DND-41 (cell line): ENCODE results near the gene P3H4.

Source experiments
- ATAC-seq: fragments of 200-7000 bp; cut with Tn5 transposase; 3 replicates; pipeline ENCODE4 v1.9.1; 2021; ENCODE audit warnings: low read depth; ENCODE audit not compliant: insufficient read depth
- DNase-seq: peaks from one replicate; pipeline ENCODE4 v3.0.0-alpha.2; 2020
- H2AFZ ChIP-seq: 2 replicates; pipeline ENCODE4 v1.6.0; 2012; ENCODE audit warnings: low read depth, low read length
- H3K27ac ChIP-seq: 2 replicates; pipeline ENCODE4 v1.5.1; 2012; ENCODE audit warnings: low read length, inconsistent platforms
- H3K27me3 ChIP-seq: fragments of 200-600 bp; sonication (generic); 2 replicates; pipeline ENCODE4 v1.6.0; 2012; ENCODE audit warnings: low read length, mild to moderate bottlenecking, inconsistent platforms; ENCODE audit not compliant: insufficient read depth, poor library complexity
- H3K36me3 ChIP-seq: 2 replicates; pipeline ENCODE4 v1.5.1; 2012; ENCODE audit warnings: low read length, inconsistent platforms; ENCODE audit not compliant: insufficient read depth
- H3K4me1 ChIP-seq: 2 replicates; pipeline ENCODE4 v1.5.1; 2012; ENCODE audit warnings: mild to moderate bottlenecking, low read length; ENCODE audit not compliant: insufficient read depth
- H3K4me2 ChIP-seq: 2 replicates; pipeline ENCODE4 v1.6.0; 2012; ENCODE audit warnings: mild to moderate bottlenecking, moderate library complexity, low read length, inconsistent platforms; ENCODE audit not compliant: insufficient read depth
- H3K4me3 ChIP-seq, 2 experiments: fragments of 200-600 bp in 1 of 2; shearing (Covaris generic) in 1 of 2; 2 replicates each; pipeline ENCODE4 v1.5.1; 2012 to 2016; ENCODE audit warnings: inconsistent platforms in 2 of 2, low read length in 2 of 2, mild to moderate bottlenecking in 2 of 2, low read depth in 1 of 2, moderate library complexity in 1 of 2
- H3K79me2 ChIP-seq: 2 replicates; pipeline ENCODE4 v1.6.0; 2012; ENCODE audit warnings: low read length, inconsistent platforms; ENCODE audit not compliant: insufficient read depth
- H3K9ac ChIP-seq: 2 replicates; pipeline ENCODE4 v1.6.0; 2012; ENCODE audit warnings: low read depth, mild to moderate bottlenecking, inconsistent platforms, low read length, moderate library complexity
- H3K9me3 ChIP-seq: 2 replicates; pipeline ENCODE4 v1.5.1; 2012; ENCODE audit warnings: low read length, moderate library complexity, mild to moderate bottlenecking, inconsistent platforms; ENCODE audit not compliant: insufficient read depth, severe bottlenecking
- H4K20me1 ChIP-seq: 2 replicates; pipeline ENCODE4 v1.6.0; 2012; ENCODE audit warnings: low read length; ENCODE audit not compliant: insufficient read depth
- CTCF ChIP-seq: IDR thresholded peaks from 2 replicates; pipeline ENCODE4 v1.5.1; 2012; ENCODE audit warnings: borderline replicate concordance, low read length, moderate library complexity, mild to moderate bottlenecking; ENCODE audit not compliant: poor library complexity, severe bottlenecking; ENCODE audit errors: extremely low read depth
- EZH2 ChIP-seq: IDR thresholded peaks from 3 replicates; pipeline ENCODE4 v1.6.1; 2012; ENCODE audit warnings: borderline replicate concordance, low read depth, mild to moderate bottlenecking, moderate library complexity, low read length, inconsistent platforms; ENCODE audit not compliant: severe bottlenecking

The P3H4 gene

DNA sequence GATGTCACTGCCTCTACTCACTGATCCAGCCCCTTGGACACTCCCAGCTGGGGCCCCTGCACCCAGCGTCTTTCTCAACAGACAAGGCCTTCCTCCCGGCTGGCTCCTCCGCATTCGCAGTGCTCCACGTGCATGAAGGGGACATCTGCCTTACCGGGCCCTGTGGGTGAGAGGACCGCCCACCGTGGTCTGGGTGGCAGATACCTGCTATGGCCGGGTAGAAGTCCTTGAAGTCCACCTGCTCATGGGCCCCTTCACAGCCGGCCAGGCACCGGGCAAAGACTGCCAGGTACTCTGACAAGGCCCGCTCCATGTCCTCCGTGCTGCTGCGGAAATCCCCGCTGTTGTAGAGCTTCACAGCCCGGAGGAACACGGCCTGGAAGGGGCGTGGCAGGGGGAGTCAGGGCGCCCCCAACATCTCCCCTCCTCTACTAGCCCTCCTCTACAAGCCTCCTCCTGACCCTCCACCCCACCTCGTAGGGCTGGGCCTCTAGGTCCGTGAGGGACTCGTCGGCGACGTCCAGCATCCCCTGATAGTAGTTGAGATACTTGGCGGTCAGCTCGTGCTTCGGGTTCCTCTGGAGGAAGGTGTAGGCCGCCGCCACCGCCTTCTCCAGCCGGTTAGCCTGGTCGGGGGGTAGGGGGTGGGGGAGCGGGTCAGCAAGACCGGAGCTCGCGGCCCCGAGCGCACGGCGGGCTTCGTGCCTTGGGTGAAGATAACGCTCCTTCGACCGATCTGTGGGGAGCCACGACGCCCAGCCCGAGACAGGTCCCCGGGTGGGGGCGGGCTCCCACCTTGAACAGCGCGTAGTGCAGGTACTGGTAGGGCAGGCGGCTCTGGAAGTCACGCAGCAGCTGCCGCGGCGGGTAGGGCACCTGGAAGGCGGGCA, 845 bp downstream of the P3H4 start:
- Histone ChIP-seq H3K4me1 (peaks cover 18% of the 10 kb centered on the region), H4K20me1 (no peaks in the 10 kb centered on the region), H3K27ac (no peak overlapping the region), H3K79me2 (no peaks in the 10 kb centered on the region), H3K9me3 (no peaks in the 10 kb centered on the region), H3K4me2 (peak overlapping the region; percentile 82), H3K27me3 (peaks cover 21% of the 10 kb centered on the region), H2AFZ (peak overlapping the region; percentile 70), H3K36me3 (no peaks in the 10 kb centered on the region), H3K9ac (peak overlapping the region; percentile 58), H3K4me3 (peak overlapping the region; percentile 9 to 67; a peak in 3 of 4 replicates)
- no peak for TF ChIP-seq CTCF
- ATAC-seq (0 out of 3 replicates have a peak, but pooled peaks have one; percentile 2), DNase-seq (no peak)

GRCh38 chr17:41806685-41807445, 4.9 kb downstream of the P3H4 start:
- Histone ChIP-seq H4K20me1 (no peaks in the 10 kb centered on the region), H2AFZ (no peak overlapping the region), H3K4me1 (peaks cover 13% of the 10 kb centered on the region), H3K4me2 (no peak overlapping the region), H3K27me3 (peaks cover 7% of the 10 kb centered on the region), H3K9ac (no peak overlapping the region), H3K36me3 (no peaks in the 10 kb centered on the region), H3K79me2 (no peaks in the 10 kb centered on the region), H3K27ac (no peak overlapping the region), H3K9me3 (no peaks in the 10 kb centered on the region), H3K4me3 (no peak overlapping the region)
- no peak for ATAC-seq
- DNase-seq, result no peak
- no peak for TF ChIP-seq CTCF
- no peak for TF ChIP-seq EZH2

GRCh38 chr17:41803049-41804020, 8.4 kb downstream of the P3H4 start:
- Histone ChIP-seq H3K4me3 (no peak overlapping the region), H3K27ac (no peak overlapping the region), H3K36me3 (no peaks in the 10 kb centered on the region), H3K4me2 (no peak overlapping the region), H3K9ac (no peak overlapping the region), H4K20me1 (no peaks in the 10 kb centered on the region), H3K4me1 (peaks cover 4% of the 10 kb centered on the region), H3K79me2 (no peaks in the 10 kb centered on the region), H3K27me3 (no peaks in the 10 kb centered on the region), H2AFZ (no peak overlapping the region), H3K9me3 (no peaks in the 10 kb centered on the region)
- ATAC-seq, result no peak
- TF ChIP-seq EZH2 (no peak), CTCF (no peak)
- no peak for DNase-seq
